GM12872 (cell line): ENCODE measurements around the gene RNF223.
A peak's percentile ranks its signal among the peaks of the same experiment; 100 is the strongest.

Experiments used
- TF ChIP-seq, protein P1 (sequence below): IDR thresholded peaks from 3 replicates; pipeline ENCODE4 v1.5.1; 2011; ENCODE audit warnings: low read depth, mild to moderate bottlenecking, low read length, moderate library complexity; ENCODE audit not compliant: insufficient read depth

The RNF223 gene

DNA sequence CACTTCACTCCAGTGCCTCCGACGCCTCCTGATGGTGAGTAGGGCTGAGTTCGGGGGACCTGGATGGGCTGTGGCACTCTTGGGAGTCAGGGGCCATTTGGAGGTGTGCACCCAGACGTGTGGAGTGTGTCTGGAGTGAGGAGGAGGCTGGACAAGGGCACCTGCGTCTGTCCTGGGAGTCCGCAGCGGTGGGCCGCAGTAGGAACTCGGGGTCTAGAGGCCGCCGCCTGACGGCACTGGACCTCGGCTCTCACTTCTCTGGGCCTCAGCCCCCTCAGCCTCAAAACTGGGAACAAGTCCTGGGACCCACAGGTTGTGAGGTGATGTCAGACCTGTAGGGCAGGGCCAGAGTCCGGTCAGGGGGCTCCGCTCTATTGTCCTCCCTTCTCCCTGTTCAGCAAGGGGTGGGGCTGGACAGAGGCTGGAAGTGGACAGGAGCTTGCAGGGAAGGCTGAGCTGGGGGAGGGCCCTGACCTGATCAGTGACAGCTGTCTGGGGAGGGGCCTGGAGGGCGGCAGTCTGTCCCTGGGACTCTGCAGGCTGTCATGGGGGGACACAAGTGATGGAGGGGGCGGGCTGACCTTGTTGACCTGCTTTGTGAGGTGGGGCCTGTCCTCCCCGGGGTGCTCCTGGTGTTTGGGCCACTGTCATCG is 38.7 kb downstream of the RNF223 start:
- TF ChIP-seq, protein P1, sequence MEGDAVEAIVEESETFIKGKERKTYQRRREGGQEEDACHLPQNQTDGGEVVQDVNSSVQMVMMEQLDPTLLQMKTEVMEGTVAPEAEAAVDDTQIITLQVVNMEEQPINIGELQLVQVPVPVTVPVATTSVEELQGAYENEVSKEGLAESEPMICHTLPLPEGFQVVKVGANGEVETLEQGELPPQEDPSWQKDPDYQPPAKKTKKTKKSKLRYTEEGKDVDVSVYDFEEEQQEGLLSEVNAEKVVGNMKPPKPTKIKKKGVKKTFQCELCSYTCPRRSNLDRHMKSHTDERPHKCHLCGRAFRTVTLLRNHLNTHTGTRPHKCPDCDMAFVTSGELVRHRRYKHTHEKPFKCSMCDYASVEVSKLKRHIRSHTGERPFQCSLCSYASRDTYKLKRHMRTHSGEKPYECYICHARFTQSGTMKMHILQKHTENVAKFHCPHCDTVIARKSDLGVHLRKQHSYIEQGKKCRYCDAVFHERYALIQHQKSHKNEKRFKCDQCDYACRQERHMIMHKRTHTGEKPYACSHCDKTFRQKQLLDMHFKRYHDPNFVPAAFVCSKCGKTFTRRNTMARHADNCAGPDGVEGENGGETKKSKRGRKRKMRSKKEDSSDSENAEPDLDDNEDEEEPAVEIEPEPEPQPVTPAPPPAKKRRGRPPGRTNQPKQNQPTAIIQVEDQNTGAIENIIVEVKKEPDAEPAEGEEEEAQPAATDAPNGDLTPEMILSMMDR = no peak

DNA sequence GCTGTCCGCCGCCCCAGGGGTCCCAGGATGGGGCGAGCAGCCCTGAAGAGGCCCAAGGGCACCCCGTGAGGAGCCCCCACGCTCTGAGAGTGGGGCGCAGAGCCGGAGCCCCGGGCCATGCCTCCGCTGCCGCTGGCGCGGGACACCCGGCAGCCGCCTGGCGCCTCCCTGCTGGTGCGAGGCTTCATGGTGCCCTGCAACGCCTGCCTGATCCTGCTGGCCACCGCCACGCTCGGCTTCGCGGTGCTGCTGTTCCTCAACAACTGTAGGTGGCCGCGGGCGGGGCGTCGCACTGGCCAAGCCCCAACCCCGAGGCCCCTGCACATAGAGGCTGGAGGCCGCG is 39.7 kb downstream of the RNF223 start:
- TF ChIP-seq, protein P1 = no peak

- TF ChIP-seq, protein P1 = no peak
These were observed 40.2 kb downstream of the RNF223 start for GRCh38 chr1:1033731-1034438.

GRCh38 chr1:1033009-1033587 is 41.0 kb downstream of the RNF223 start:
- TF ChIP-seq, protein P1 = peak; percentile 85

GRCh38 chr1:1032424-1032823 is 41.7 kb downstream of the RNF223 start:
- TF ChIP-seq, protein P1 = peak; percentile 30; the same call in 1 of the 3 replicates

GRCh38 chr1:1031659-1032235 is 42.4 kb downstream of the RNF223 start:
- TF ChIP-seq, protein P1 = no peak

DNA sequence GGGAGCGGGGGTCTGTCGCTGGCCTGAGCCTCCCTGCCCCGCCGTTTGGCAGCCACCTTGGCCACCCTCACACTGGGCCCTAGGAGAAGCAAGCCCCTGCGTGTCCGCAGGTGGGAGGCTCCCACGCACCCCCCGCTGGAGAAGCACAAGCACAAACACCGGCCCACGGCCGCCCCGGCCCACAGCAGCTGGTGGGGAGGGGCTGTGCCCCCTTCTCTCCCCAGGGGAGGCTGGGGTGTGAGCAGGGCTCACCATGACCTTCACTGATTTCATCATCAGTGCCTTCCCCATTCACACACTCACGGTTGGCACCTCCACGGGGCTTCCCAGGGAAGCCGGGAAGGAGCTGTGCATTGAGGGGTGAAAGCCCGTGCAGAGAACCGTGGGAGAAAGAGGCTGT is 46.3 kb downstream of the RNF223 start:
- TF ChIP-seq, protein P1 = no peak
